Activated gamma-delta T cell treated with Interleukin-2 at 50 U/mL for 16 hours (primary cell): ENCODE measurements around the gene GMPR.

Source experiments
- DNase-seq: peaks from one replicate; pipeline ENCODE4 v3.0.0-alpha.2; 2020

GMPR gene

GRCh38 chr6:16306334-16306733 lies 67.9 kb downstream of the GMPR start:
- DNase-seq = no peak

- no peak for DNase-seq
Measured at GRCh38 chr6:16311763-16312162, 73.4 kb downstream of the GMPR start.

- no peak for DNase-seq
Measured at GRCh38 chr6:16313732-16314131, 75.3 kb downstream of the GMPR start.

- DNase-seq = no peak
Measured at GRCh38 chr6:16314296-16314695, 75.9 kb downstream of the GMPR start.

- no peak for DNase-seq
Measured at GRCh38 chr6:16316741-16317251, 78.4 kb downstream of the GMPR start.

- no peak for DNase-seq
Measured at GRCh38 chr6:16318538-16318937, 80.2 kb downstream of the GMPR start.

- DNase-seq = no peak
Measured at GRCh38 chr6:16318953-16319720, 80.8 kb downstream of the GMPR start.

- peak; percentile 54 for DNase-seq
Measured at GRCh38 chr6:16319813-16320532, 81.6 kb downstream of the GMPR start.

- no peak for DNase-seq
Measured at GRCh38 chr6:16320533-16321340, 82.3 kb downstream of the GMPR start.

GRCh38 chr6:16321341-16321710 lies 82.9 kb downstream of the GMPR start:
- DNase-seq = no peak

GRCh38 chr6:16321826-16322225 lies 83.4 kb downstream of the GMPR start:
- DNase-seq = no peak

GRCh38 chr6:16322666-16323312 lies 84.4 kb downstream of the GMPR start:
- DNase-seq = peak; percentile 67

GRCh38 chr6:16324184-16324583 lies 85.8 kb downstream of the GMPR start:
- DNase-seq = no peak

- no peak for DNase-seq
Measured at GRCh38 chr6:16324606-16325225, 86.3 kb downstream of the GMPR start.

GRCh38 chr6:16326531-16326930 lies 88.1 kb downstream of the GMPR start:
- no peak for DNase-seq

GRCh38 chr6:16326971-16327776 lies 88.8 kb downstream of the GMPR start:
- no peak for DNase-seq

GRCh38 chr6:16327777-16328325 lies 89.5 kb downstream of the GMPR start:
- DNase-seq = no peak

- no peak for DNase-seq
Measured at GRCh38 chr6:16329233-16329632, 90.8 kb downstream of the GMPR start.

GRCh38 chr6:16331384-16332174 lies 93.2 kb downstream of the GMPR start:
- peak; percentile 62 for DNase-seq

- peak; percentile 78 for DNase-seq
Measured at GRCh38 chr6:16332175-16332542, 93.8 kb downstream of the GMPR start.
